OCI-LY3 (cell line): ENCODE measurements around the gene TJP3.

ENCODE experiments used
- EZH2phosphoT487 ChIP-seq: fragments of 200-600 bp; shearing (Covaris generic); IDR thresholded peaks from 2 replicates; pipeline ENCODE4 v1.6.1; 2018; ENCODE audit warnings: antibody characterized with exemption, mixed run types, low read depth
- TF ChIP-seq, protein P1 (sequence below): fragments of 200-600, 300-600 bp; sonication (generic); IDR thresholded peaks from 2 replicates; pipeline ENCODE4 v1.5.1; 2014; ENCODE audit warnings: antibody characterized with exemption, low read length, low read depth

GRCh38 chr19:3663838-3664237 is 44.3 kb upstream of the TJP3 start:
- no peak for TF ChIP-seq EZH2phosphoT487
- TF ChIP-seq, protein P1, sequence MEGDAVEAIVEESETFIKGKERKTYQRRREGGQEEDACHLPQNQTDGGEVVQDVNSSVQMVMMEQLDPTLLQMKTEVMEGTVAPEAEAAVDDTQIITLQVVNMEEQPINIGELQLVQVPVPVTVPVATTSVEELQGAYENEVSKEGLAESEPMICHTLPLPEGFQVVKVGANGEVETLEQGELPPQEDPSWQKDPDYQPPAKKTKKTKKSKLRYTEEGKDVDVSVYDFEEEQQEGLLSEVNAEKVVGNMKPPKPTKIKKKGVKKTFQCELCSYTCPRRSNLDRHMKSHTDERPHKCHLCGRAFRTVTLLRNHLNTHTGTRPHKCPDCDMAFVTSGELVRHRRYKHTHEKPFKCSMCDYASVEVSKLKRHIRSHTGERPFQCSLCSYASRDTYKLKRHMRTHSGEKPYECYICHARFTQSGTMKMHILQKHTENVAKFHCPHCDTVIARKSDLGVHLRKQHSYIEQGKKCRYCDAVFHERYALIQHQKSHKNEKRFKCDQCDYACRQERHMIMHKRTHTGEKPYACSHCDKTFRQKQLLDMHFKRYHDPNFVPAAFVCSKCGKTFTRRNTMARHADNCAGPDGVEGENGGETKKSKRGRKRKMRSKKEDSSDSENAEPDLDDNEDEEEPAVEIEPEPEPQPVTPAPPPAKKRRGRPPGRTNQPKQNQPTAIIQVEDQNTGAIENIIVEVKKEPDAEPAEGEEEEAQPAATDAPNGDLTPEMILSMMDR: no peak
